SU-DHL-6 (cell line): ENCODE measurements around the gene CABP2.
"Not testable (repeated sequence)": the region's sequence is repeated elsewhere in the genome, so short reads cannot be mapped to it uniquely, and the experiment has no call there.

ENCODE experiments used
- H2AFZ ChIP-seq: fragments of 200-600 bp; sonication (generic); 2 replicates; pipeline ENCODE4 v1.6.1; 2014; ENCODE audit warnings: low read depth, mild to moderate bottlenecking, moderate library complexity, mixed read lengths, antibody characterized with exemption, low read length; ENCODE audit not compliant: severe bottlenecking
- H3F3A ChIP-seq: fragments of 200-600 bp; shearing (Covaris generic); 2 replicates; pipeline ENCODE4 v1.6.0; 2016; ENCODE audit warnings: antibody characterized with exemption, mild to moderate bottlenecking; ENCODE audit not compliant: insufficient read depth
- H3K27ac ChIP-seq: fragments of 200-600 bp; sonication (generic); 2 replicates; pipeline ENCODE4 v1.5.1; 2016; ENCODE audit warnings: low read depth, mild to moderate bottlenecking, low read length, moderate library complexity, mixed read lengths
- H3K27me3 ChIP-seq: fragments of 200-600 bp; sonication (generic), shearing (Covaris generic); 2 replicates; pipeline ENCODE4 v1.6.0; 2014; ENCODE audit warnings: mild to moderate bottlenecking, low read length
- H3K36me3 ChIP-seq: fragments of 200-600 bp; sonication (generic); 2 replicates; pipeline ENCODE4 v1.6.1; 2014; ENCODE audit warnings: mild to moderate bottlenecking, low read length, mixed read lengths
- H3K4me2 ChIP-seq: fragments of 300-600, 200-600 bp; shearing (Covaris generic), sonication (generic); 2 replicates; pipeline ENCODE4 v1.6.0; 2014; ENCODE audit warnings: low read length, low read depth, mild to moderate bottlenecking; ENCODE audit not compliant: poor library complexity, severe bottlenecking
- H3K4me3 ChIP-seq: fragments of 200-600 bp; sonication (generic); 2 replicates; pipeline ENCODE4 v1.5.1; 2014; ENCODE audit warnings: antibody characterized with exemption, low read length, mild to moderate bottlenecking, mixed read lengths; ENCODE audit not compliant: insufficient read depth, poor library complexity, severe bottlenecking
- H3K79me2 ChIP-seq: fragments of 200-600 bp; sonication (generic); 2 replicates; pipeline ENCODE4 v1.6.1; 2014; ENCODE audit warnings: mild to moderate bottlenecking, low read length, moderate library complexity; ENCODE audit not compliant: insufficient read depth
- H3K9ac ChIP-seq: fragments of 200-600 bp; sonication (generic); 2 replicates; pipeline ENCODE4 v1.7.0; 2014; ENCODE audit warnings: mild to moderate bottlenecking, low read length
- H3K9me2 ChIP-seq: fragments of 200-600 bp; sonication (generic); replicated peaks from 2 replicates; pipeline ENCODE4 v1.6.1; 2014; ENCODE audit warnings: low read length; ENCODE audit not compliant: insufficient read depth
- H3K9me3 ChIP-seq: fragments of 200-600 bp; sonication (generic); 2 replicates; pipeline ENCODE4 v1.6.1; 2014; ENCODE audit warnings: low read length, mixed read lengths; ENCODE audit not compliant: insufficient read depth
- H4K20me1 ChIP-seq: fragments of 200-600 bp; sonication (generic); 2 replicates; pipeline ENCODE4 v1.6.1; 2014; ENCODE audit warnings: low read depth, mild to moderate bottlenecking, antibody characterized with exemption, low read length, moderate library complexity, mixed read lengths
- EZH2phosphoT487 ChIP-seq: fragments of 200-600 bp; sonication (generic), shearing (Covaris generic); conservative IDR thresholded peaks from 2 replicates; pipeline ENCODE4 v1.6.1; 2018; ENCODE audit warnings: mild to moderate bottlenecking, antibody characterized with exemption, low read length, moderate library complexity, mixed read lengths
- TF ChIP-seq, protein P1 (sequence below): fragments of 200-600 bp; sonication (generic); IDR thresholded peaks from one replicate; pipeline ENCODE4 v1.5.1; 2017; ENCODE audit warnings: antibody characterized with exemption, mild to moderate bottlenecking, low read length, moderate library complexity; ENCODE audit not compliant: insufficient read depth, poor library complexity, severe bottlenecking

Gene CABP2

DNA sequence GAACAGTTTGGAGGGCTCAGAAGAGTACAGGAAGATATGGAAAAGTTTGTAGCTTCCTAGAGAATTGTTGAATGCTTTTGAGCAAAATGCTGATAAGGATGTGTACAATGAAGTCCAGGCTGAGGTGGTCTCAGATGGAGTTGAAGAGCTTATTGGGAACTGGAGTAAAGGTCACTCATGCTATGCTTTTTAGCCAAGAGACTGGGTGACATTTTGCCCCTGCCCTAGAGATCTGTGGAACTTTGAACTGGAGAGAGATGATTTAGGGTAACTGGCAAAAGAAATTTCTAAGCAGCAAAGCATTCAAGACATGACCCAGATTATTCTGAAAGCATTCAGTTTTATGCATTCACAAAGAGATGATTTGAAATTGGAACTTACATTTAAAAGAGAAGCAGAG, 27.9 kb upstream of the CABP2 start:
- Histone ChIP-seq H3K9ac (no peak overlapping the region), H3K9me3 (peaks cover 15% of the 10 kb centered on the region; the same call in 1 of the 2 replicates), H3K27ac (no peak overlapping the region), H3K9me2 (no peaks in the 10 kb centered on the region), H2AFZ (no peak overlapping the region), H3K79me2 (no peaks in the 10 kb centered on the region), H3F3A (no peaks in the 10 kb centered on the region), H3K36me3 (no peaks in the 10 kb centered on the region), H4K20me1 (no peaks in the 10 kb centered on the region), H3K4me2 (no peak overlapping the region), H3K4me3 (no peak overlapping the region), H3K27me3 (no peaks in the 10 kb centered on the region)
- TF ChIP-seq, protein P1, sequence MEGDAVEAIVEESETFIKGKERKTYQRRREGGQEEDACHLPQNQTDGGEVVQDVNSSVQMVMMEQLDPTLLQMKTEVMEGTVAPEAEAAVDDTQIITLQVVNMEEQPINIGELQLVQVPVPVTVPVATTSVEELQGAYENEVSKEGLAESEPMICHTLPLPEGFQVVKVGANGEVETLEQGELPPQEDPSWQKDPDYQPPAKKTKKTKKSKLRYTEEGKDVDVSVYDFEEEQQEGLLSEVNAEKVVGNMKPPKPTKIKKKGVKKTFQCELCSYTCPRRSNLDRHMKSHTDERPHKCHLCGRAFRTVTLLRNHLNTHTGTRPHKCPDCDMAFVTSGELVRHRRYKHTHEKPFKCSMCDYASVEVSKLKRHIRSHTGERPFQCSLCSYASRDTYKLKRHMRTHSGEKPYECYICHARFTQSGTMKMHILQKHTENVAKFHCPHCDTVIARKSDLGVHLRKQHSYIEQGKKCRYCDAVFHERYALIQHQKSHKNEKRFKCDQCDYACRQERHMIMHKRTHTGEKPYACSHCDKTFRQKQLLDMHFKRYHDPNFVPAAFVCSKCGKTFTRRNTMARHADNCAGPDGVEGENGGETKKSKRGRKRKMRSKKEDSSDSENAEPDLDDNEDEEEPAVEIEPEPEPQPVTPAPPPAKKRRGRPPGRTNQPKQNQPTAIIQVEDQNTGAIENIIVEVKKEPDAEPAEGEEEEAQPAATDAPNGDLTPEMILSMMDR, result no peak
- TF ChIP-seq EZH2phosphoT487, result no peak

DNA sequence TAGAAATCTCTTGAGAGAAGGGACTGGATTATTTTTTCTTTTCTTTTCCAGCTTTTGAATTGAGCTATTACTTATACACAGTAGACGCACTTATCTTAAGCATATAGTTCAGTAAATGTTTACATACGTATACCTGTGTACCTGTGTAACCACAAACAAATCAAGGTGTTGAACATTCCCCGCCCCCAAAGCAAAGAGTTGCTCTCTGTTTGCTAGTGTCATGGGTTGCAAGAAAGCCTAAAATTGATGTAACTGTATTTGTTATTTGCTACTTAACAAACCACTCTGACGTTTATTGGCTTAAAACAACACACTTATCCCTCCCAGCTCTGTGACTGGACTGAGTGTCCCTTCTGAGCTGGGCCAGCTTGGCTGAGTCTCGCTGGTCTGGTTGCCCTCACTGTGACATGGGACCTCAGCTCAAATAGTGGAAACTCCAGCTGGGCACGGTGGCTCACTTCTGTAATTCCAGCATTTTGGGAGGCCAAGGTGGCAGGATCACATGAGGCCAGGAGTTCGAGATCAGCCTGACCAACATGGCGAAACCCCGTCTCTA, 25.4 kb upstream of the CABP2 start:
- no peaks in the 10 kb centered on the region for H3K36me3 ChIP-seq
- H3K27me3 ChIP-seq, result no peaks in the 10 kb centered on the region
- no peaks in the 10 kb centered on the region for H4K20me1 ChIP-seq
- no peak overlapping the region for H3K4me2 ChIP-seq
- H3F3A ChIP-seq, result no peaks in the 10 kb centered on the region
- no peak overlapping the region for H2AFZ ChIP-seq
- H3K9ac ChIP-seq, result no peak overlapping the region
- no peak for TF ChIP-seq EZH2phosphoT487
- TF ChIP-seq, protein P1, result no peak
- no peak overlapping the region for H3K4me3 ChIP-seq
- no peaks in the 10 kb centered on the region for H3K79me2 ChIP-seq
- no peaks in the 10 kb centered on the region for H3K9me2 ChIP-seq
- peaks cover 15% of the 10 kb centered on the region; the same call in 1 of the 2 replicates for H3K9me3 ChIP-seq
- no peak overlapping the region for H3K27ac ChIP-seq

DNA sequence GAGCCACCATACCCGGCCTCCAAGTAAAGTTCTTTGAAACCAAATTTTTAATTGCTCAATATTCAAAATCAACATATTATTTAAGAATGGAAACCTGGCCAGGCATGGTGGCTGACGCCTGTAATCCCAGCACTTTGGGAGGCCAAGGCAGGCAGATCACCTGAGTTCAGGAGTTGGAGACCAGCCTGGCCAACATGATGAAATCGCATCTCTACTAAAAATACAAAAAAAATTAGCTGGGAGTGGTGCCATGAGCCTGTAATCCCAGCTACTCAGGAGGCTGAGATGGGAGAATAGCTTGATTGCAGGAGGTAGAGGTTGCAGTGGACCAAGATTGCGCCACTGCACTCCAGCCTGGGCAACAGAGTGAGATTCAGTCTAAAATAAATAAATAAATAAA, 24.9 kb upstream of the CABP2 start:
- H3F3A ChIP-seq, H3K36me3 ChIP-seq, H3K4me3 ChIP-seq, H3K27me3 ChIP-seq, H3K27ac ChIP-seq, H3K9ac ChIP-seq, H3K4me2 ChIP-seq, H2AFZ ChIP-seq, H4K20me1 ChIP-seq, H3K79me2 ChIP-seq, H3K9me2 ChIP-seq: not testable (repeated sequence)
- peaks cover 15% of the 10 kb centered on the region; the same call in 1 of the 2 replicates for H3K9me3 ChIP-seq

DNA sequence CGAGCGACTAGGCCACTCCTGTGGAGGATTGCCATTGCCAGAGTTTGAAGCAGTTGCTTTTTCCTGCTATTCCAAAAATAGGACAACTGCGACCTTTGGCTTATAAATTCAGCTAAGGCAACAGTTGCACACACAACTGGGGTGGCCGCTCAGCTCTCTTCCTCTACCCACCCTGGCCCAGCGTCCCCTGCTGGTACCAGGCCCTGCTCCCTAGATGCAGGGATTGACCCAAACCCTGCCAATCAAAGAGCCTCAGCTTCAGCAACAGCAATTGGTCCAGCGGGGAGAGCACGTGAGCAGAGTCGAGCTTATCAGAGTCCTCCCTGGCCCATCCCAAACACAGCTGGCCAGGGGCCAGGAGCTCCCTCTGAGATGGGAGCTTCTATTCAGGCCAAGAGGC, 22.0 kb upstream of the CABP2 start:
- Histone ChIP-seq H3F3A (no peaks in the 10 kb centered on the region), H3K9me2 (no peaks in the 10 kb centered on the region), H3K4me3 (no peak overlapping the region), H3K9ac (no peak overlapping the region), H3K9me3 (no peaks in the 10 kb centered on the region), H3K36me3 (no peaks in the 10 kb centered on the region), H3K27ac (no peak overlapping the region), H4K20me1 (no peaks in the 10 kb centered on the region), H3K4me2 (no peak overlapping the region), H2AFZ (no peak overlapping the region), H3K27me3 (no peaks in the 10 kb centered on the region), H3K79me2 (no peaks in the 10 kb centered on the region)
- TF ChIP-seq EZH2phosphoT487, result no peak
- TF ChIP-seq, protein P1, result no peak
